NCI-H1436 treated with DMSO at 0.1 percent for 48 hours (cell line): ENCODE measurements around the gene BEND3.
"Not testable (repeated sequence)": the region's sequence is repeated elsewhere in the genome, so short reads cannot be mapped to it uniquely, and the experiment has no call there.

ENCODE experiments used
- DNase-seq: peaks from one replicate; lab custom pipeline; 2025; lab: John Stamatoyannopoulos, UW

BEND3 gene

GRCh38 chr6:107120404-107120803 lies 5.1 kb upstream of the BEND3 start:
- DNase-seq = no peak

DNA sequence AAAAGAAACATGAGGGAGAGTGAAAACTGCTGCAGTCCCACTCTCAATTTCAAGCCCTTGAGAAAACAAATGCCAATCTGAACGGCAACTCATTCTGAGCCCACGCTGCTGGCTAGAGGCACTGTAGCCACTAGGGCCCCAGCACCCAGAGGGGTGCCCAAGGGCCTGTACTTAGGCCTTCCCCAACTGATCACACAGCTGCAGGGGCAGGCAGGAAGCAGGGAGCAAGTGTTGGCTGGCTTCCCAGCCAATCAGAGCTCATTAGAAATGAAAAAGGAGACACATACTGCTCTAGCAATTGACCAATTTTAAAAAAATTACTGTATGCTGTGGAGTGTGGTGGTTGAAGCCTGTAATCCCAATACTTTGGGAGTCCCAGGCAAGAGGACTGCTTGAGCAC lies 3.7 kb upstream of the BEND3 start:
- peak; percentile 42 for DNase-seq

DNA sequence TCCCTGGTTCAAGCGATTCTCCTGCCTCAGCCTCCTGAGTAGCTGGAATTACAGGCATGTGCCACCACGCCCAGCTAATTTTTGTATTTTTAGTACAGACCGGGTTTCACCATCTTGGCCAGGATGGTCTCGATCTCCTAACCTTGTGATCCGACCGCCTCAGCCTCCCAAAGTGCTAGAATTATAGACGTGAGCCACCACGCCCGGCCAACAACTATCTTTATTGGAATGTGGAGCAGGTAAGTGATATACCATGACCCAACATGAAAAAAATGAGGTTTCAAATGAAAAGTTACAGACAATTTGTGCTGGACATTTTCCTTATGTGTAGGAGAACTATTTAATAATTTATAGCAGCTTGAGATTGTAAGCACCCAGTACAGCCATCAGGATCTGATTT lies 3.2 kb upstream of the BEND3 start:
- DNase-seq = not testable (repeated sequence)

DNA sequence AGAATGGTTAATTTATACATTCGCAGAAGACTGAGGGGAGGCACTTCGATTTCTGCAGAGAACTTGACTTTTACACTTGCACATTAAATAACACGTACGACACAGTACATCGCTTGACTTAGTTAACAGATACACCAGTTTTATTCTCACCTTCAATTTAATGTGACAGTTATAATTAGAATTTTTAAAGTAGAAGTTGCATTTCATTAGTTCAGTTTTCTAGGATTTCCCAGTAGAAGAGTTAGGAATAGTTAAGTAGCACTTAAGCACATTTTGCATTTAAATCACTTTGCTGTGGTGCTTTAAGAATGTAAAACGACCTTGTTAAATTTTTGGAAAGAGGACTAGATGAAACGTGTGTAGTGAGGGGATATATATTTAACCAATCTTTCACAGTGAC lies 1.6 kb upstream of the BEND3 start:
- no peak for DNase-seq

DNA sequence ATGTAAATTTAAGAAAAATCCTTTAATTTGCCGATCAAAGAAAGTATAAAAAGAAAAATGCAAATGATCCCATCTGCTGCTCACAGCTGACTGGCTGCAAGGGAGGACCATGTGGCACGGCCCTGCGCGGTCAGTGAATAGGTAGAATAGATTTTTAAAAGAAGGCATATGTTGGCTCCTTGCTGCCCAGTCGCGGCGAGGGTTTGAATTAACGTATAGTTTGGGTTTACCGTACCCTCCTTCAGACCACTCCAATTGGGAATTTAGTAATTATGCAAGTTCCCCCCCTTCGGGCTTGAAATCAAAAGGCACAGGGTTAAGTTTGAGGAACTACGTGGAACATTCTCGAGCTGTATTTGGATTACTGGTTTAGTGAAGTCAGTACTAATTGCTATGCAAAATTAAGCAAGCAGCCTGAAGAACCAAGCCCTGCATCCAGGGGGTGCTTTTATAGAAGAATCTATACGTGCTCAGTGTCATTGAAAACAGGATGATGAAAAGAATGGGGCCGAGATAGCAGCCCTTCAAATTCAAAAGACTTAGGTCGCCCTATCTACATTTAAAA lies 1.1 kb upstream of the BEND3 start:
- peak; percentile 27 for DNase-seq

- no peak for DNase-seq
Measured at GRCh38 chr6:107115695-107116327, 496 bp upstream of the BEND3 start.

GRCh38 chr6:107114213-107114925 lies 946 bp downstream of the BEND3 start:
- no peak for DNase-seq

- DNase-seq = no peak
Measured at GRCh38 chr6:107110200-107110599, 5.1 kb downstream of the BEND3 start.

- no peak for DNase-seq
Measured at GRCh38 chr6:107108201-107108890, 7.0 kb downstream of the BEND3 start.

DNA sequence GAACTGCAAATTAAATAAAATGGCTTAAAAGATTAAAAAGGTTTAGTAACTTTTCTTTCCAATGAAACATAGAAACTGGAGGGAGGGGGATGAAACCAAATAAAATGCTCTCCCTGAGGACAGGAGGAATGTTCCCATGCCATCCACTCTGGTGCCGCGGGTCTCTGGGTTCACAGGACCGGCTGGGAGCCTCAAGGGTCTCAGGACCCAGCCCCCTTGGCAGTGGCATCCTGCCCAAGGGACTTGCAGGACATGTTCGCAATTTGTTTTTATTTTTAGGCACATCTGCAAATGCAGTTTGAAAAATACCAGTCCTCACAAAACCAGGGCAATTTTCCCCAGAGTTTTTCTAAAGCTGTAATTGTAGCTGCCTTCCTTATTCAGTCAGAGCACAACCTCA lies 7.5 kb downstream of the BEND3 start:
- DNase-seq = no peak

DNA sequence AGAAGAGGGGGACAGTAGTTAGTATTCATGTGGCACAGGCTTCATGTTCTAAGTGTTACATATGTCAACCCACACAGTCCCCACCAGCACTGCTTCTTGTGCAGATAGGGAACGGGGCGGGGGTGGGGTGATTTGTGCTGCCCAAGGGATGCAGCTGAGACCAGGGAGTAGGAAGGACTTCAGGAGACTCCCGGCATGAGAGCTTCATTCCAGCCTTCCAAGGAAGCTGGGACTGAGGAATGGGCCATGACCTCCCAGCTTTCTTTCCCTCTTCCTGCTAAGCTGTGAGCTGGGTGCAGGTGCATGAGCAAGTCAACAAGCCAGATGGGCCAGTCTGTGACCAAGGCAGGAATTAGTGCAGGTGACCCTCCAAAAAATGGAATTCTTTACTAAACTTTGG lies 9.2 kb downstream of the BEND3 start:
- DNase-seq = no peak

DNA sequence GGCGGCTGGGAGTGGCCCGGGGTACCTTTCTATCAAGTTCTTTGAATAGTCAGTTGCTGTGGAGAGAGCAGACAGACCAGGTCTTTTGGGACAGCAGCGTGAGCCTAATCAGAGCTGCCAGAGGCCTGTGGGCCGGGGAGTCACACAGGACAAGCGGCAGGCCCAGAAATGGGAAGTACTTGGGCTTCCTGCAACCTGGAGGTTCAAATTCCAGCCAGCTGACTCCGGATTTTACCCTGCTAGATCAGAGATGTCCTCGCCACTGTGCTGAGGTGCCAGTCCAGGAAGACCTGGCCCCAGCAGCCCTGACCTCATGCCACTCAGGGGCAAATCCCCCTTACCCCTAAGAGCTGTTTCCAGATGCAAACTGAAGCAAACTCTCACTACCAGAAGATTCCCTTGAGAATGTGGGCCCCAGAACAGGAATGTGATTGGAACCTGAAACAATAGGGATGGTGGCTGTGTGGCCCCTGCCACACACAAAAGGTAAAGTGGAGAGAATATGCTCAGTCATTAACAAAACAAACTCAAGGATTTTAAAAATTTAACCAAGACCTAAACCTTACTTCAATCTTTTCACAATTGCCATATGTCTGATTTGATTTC lies 9.7 kb downstream of the BEND3 start:
- no peak for DNase-seq

- no peak for DNase-seq
Measured at GRCh38 chr6:107103082-107103481, 12.2 kb downstream of the BEND3 start.

- DNase-seq = no peak
Measured at GRCh38 chr6:107102414-107102805, 12.9 kb downstream of the BEND3 start.

- no peak for DNase-seq
Measured at GRCh38 chr6:107101686-107102413, 13.5 kb downstream of the BEND3 start.

DNA sequence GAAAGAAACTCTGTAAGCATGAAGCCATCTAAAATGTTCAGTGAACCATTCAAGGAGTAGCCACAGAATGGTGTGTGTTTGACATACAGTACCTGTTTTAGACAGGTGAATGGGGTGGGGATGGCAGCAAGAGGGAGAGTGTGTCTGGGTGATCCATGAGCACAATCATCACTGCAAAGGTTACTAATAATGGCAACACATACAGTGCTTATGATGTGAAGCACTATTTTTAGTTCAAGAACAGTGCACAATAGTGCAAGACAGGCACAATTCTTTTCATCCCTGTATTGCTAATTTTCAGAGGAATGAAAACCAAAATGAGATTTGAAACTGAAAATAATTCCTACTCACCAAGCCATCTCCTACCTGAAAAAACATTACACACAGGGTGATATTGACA lies 14.1 kb downstream of the BEND3 start:
- no peak for DNase-seq

- DNase-seq = no peak
Measured at GRCh38 chr6:107098436-107099307, 16.6 kb downstream of the BEND3 start.

- DNase-seq = not testable (repeated sequence)
Measured at GRCh38 chr6:107084459-107084858, 30.9 kb downstream of the BEND3 start.

DNA sequence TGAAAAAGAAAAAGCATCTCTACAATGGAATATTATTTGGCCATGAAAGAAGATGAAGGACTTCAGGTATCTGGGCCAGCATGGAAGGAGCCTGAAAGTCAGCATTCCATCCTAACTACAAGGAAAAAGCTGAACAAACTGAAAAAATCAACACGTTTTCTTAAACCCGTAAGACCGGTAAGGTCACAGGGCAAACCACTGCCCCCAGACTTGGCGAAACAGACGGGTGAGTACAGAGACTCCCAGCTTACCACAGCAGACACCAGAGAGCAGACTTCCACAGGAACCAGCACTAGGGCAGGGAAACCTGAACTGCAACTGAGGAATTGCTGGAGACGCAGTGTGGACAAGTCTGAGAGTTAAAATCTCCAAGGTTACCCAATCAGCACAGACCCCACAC lies 31.4 kb downstream of the BEND3 start:
- no peak for DNase-seq

GRCh38 chr6:107083047-107083768 lies 32.1 kb downstream of the BEND3 start:
- DNase-seq = no peak
